Measurements from ENCODE around the gene TNFSF18. TPM values are rescaled to one million over a fixed set of nuclear protein-coding genes. Genes with fewer than 3 reads are reported as not detected.

The TNFSF18 gene
- under 1 TPM; 0.16 to 0.43 TPM for total RNA-seq
- 0.16 TPM for polyA plus RNA-seq (ENCODE audit: insufficient read depth, low read depth, low replicate concordance)
- long read RNA-seq, donor 1, result 0 reads
- long read RNA-seq, donor 2, result 0 reads

DNA sequence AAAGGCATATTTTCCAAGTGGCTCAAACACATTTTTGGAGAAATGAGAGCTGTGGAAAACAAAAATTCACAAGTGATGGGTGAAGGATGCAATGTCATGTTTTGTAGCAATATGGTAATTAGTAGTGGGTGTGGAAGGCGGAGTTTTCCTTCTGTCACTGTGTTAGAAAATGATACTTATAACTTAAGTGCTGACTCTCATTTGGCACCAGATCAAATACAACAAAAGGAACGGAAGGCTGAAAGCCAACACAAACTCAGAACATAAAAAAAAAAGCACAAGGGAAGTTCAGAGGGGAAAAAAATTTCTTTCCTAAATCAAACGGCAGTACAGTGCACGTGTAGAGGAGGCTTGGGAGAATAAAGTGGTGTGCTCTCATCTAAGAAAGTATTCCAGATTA lies at the start of gene TNFSF18:
Gene TNFSF18, minus strand, starts transcription at position 77 of the 400 bp plus-strand sequence. Its CDS starts 45 bp downstream, at position 32.
- no peak within 1 kb of the TSS for H3K27ac ChIP-seq
- no peaks in the 10 kb centered on the region for H3K36me3 ChIP-seq (ENCODE audit: low read depth, missing control alignments)
- DNase-seq, result no peak
- H3K4me1 ChIP-seq, result no peaks in the 10 kb centered on the region
- WGBS, 2 donors, result 31 to 45% methylated on average over 4 of the region's 4 CpGs
- TF ChIP-seq, protein P1, sequence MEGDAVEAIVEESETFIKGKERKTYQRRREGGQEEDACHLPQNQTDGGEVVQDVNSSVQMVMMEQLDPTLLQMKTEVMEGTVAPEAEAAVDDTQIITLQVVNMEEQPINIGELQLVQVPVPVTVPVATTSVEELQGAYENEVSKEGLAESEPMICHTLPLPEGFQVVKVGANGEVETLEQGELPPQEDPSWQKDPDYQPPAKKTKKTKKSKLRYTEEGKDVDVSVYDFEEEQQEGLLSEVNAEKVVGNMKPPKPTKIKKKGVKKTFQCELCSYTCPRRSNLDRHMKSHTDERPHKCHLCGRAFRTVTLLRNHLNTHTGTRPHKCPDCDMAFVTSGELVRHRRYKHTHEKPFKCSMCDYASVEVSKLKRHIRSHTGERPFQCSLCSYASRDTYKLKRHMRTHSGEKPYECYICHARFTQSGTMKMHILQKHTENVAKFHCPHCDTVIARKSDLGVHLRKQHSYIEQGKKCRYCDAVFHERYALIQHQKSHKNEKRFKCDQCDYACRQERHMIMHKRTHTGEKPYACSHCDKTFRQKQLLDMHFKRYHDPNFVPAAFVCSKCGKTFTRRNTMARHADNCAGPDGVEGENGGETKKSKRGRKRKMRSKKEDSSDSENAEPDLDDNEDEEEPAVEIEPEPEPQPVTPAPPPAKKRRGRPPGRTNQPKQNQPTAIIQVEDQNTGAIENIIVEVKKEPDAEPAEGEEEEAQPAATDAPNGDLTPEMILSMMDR (IDR thresholded peaks at IDR 0.05), result no peak
- TF ChIP-seq POLR2A (IDR thresholded peaks at IDR 0.05), result no peak
- intact Hi-C loops (cut with DNase I; ENCODE audit: low total_unique reads), result no loop called here
- H3K9me3 ChIP-seq, result no peaks in the 10 kb centered on the region
- no peak within 1 kb of the TSS for H3K4me3 ChIP-seq
- no peaks in the 10 kb centered on the region for H3K27me3 ChIP-seq

DNA sequence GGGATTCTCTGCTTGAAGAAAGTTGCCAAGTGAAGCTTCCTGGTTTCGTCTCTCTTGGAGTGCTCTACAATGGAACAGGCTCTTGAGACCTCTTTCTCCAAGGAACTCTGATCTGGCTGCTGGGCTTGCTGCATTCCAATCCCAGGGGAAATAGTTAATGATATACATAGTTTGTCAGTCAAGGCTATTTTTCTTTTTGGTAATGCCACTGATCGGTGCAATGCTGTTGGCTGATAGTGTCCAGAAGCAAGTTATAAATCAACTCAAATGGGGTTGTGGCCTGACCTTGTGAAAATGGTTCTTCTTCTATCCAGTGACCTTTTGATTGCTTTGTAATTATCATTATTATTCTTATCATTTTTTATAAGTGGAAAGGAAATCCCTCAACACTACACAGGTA lies 48.4 kb upstream of the TNFSF18 start:
- DNase-seq, result no peak
- Histone ChIP-seq H3K36me3 (ENCODE audit: low read depth, missing control alignments) (no peaks in the 10 kb centered on the region), H3K27ac (no peak overlapping the region), H3K9me3 (no peaks in the 10 kb centered on the region), H3K4me3 (no peak overlapping the region), H3K4me1 (no peaks in the 10 kb centered on the region), H3K27me3 (no peaks in the 10 kb centered on the region)
- TF ChIP-seq, protein P1 (IDR thresholded peaks at IDR 0.05), result no peak
- TF ChIP-seq POLR2A (IDR thresholded peaks at IDR 0.05), result no peak
- intact Hi-C loops (cut with DNase I; ENCODE audit: low total_unique reads), result no loop called here
- 59 to 67% methylated on average over 2 of the region's 2 CpGs for WGBS, 2 donors

DNA sequence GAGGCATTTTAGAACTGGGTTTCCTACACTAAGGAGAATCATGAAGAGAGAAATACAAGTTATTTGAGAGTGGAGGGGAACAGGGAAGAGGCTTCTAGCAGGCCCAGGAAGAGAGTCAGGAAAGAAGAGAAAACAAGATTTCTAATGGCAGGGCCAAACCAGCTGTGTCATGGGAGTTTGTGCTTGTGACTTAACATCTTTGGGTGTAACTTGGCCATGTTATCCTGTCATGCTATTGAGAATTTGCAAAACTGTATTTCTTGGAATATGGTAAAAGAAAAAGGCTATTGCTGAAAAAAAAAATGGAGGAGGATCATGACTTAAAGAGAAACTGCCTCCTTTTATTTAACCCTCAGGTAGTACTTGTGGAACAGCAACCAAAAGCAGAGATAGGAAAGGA lies 47.4 kb upstream of the TNFSF18 start:
- Histone ChIP-seq H3K4me1 (no peaks in the 10 kb centered on the region), H3K36me3 (ENCODE audit: low read depth, missing control alignments) (no peaks in the 10 kb centered on the region), H3K9me3 (no peaks in the 10 kb centered on the region), H3K27me3 (no peaks in the 10 kb centered on the region), H3K27ac (no peak overlapping the region), H3K4me3 (no peak overlapping the region)
- intact Hi-C loops (cut with DNase I; ENCODE audit: low total_unique reads), result no loop called here
- TF ChIP-seq POLR2A (IDR thresholded peaks at IDR 0.05), result no peak
- TF ChIP-seq, protein P1 (IDR thresholded peaks at IDR 0.05), result no peak
- no peak for DNase-seq

GRCh38 chr1:173097001-173097400 lies 46.3 kb upstream of the TNFSF18 start:
- H3K4me3 ChIP-seq, result no peak overlapping the region
- intact Hi-C loops (cut with DNase I; ENCODE audit: low total_unique reads), result no loop called here
- H3K4me1 ChIP-seq, result no peaks in the 10 kb centered on the region
- 44 to 65% methylated on average over 1 of the region's 1 CpG for WGBS, 2 donors
- no peaks in the 10 kb centered on the region for H3K27me3 ChIP-seq
- TF ChIP-seq POLR2A (IDR thresholded peaks at IDR 0.05), result no peak
- TF ChIP-seq, protein P1 (IDR thresholded peaks at IDR 0.05), result no peak
- no peaks in the 10 kb centered on the region for H3K36me3 ChIP-seq (ENCODE audit: low read depth, missing control alignments)
- H3K9me3 ChIP-seq, result no peaks in the 10 kb centered on the region
- DNase-seq, result no peak
- H3K27ac ChIP-seq, result no peak overlapping the region

- WGBS, 2 donors, result 74 to 85% methylated on average over 6 of the region's 6 CpGs
- Histone ChIP-seq H3K27me3 (no peaks in the 10 kb centered on the region), H3K9me3 (no peaks in the 10 kb centered on the region), H3K4me3 (no peak overlapping the region), H3K27ac (no peak overlapping the region), H3K4me1 (no peaks in the 10 kb centered on the region), H3K36me3 (ENCODE audit: low read depth, missing control alignments) (no peaks in the 10 kb centered on the region)
- intact Hi-C loops (cut with DNase I; ENCODE audit: low total_unique reads), result no loop called here
- DNase-seq, result no peak
- TF ChIP-seq, protein P1 (IDR thresholded peaks at IDR 0.05), result no peak
- no peak for TF ChIP-seq POLR2A (IDR thresholded peaks at IDR 0.05)
Measured at GRCh38 chr1:173095632-173096031, 44.9 kb upstream of the TNFSF18 start.

Measured in testis (tissue), 5 donors.